NCI-H128 (cell line): ENCODE results near the gene C12orf42.

Source experiments
- DNase-seq: peaks from one replicate; lab custom pipeline; 2025; ENCODE audit not compliant: unreplicated experiment; lab: John Stamatoyannopoulos, UW

The C12orf42 gene

DNA sequence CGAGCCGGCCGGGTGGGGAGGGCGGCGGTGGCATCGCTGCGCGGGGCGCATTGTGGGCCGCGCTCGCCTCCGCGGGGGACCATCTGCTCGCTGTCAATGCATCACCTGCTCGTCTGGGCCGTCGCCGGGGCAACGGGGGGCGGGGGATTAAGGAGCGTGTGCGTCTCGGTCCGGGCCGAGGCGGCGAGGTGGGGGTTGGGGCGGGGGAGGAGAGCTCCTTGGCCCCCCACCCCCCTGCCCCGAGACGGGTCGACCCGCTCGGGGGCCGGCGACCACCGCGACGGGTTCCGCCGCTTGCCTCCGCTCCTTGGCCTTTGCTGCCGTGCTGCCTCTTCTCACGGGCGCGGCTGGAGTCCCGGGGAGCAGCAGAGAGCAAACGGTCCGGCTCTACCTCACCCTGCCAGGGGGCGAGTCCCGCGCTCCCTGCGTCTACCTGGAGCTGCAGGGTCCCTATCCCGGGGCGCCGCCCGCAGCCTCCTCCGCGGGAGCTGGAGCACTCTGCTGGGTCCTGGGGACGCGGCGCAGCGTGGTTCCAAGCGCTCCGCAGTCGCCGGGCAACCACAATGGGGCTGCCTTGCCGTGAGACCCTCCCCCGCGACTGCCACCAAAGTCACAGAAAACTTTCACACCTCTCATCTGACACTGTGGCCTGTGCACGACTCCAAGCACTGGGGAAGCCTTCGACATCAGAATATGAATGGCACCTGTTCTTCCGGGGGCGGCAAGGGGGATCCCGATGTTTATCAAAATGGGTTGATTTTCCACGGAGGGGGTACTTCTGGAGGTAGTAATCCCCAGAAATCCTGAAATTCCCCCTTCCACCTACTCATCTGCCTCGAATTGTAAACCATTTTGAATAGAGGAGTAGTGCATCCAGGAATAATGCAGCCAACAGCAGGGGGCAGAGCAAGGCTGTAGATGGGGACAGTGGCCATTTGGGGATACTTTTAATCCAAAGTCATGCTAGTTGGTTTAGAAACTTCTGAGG, at the start of gene C12orf42:
TSS of gene C12orf42 (minus strand) at position 500 of the 988 bp plus-strand sequence. CDS start 17,542 bp downstream, outside the sequence.
- DNase-seq: peak; percentile 83

DNA sequence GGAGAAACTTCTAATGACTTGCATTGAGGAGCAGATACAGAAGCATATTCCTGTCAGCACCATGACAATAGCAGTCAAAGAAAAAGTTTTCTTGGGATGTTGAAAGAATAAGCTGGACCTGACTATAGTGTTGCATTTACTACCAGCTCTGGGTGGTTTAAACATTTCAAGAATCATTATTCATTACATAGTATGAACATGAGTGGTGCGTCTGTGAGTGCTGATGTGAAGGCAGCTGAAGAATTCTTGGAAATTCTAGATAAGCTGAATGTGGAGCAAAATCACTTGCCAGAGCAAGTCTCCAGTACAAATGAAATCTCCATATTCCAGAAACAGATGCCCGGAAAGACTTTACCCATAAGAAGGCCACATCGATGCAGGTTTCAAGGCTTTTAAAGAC, 46.3 kb upstream of the C12orf42 start:
- DNase-seq: no peak

GRCh38 chr12:103540319-103540718, 44.6 kb upstream of the C12orf42 start:
- no peak for DNase-seq

DNA sequence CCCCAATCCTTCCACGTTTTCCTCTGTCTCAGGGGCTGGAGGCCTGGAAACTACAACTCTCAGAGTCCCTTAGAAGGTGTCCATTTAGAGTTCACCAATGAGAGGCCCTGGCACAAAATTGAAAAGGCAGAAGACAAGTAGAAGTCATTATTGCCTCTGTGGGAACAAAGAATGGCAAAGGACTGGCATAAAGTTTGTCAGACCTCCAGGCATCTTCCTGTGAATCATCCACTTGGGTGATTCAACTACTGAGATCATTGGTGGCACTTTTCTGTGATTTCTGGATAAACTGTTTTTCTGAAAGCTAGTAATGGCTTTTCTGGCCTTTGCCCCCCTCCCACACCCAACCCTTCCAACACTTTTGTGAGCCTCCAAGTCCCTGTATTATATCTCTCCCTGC, 42.6 kb upstream of the C12orf42 start:
- DNase-seq: no peak

- DNase-seq: no peak
Observed at GRCh38 chr12:103530307-103531066, 34.7 kb upstream of the C12orf42 start.

DNA sequence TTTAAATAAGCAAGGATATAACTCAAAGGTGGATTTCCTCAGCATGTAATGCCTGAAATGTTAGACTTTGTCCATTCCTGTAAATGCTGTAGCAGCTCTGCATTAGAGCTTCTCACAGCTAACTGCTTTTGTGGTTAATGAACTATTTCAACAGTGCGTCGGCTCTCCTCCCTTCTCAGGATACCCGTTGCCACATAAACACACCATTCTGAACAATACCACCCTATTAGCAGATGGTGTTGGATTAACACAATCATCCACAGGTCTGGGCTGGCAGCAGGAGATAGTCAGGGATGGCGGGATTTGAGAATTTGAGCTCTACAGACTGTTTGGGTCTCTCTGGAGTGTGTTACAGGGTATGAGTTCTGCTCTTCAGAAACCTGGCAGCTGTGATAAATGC, 33.5 kb upstream of the C12orf42 start:
- DNase-seq: peak; percentile 24

- no peak for DNase-seq
Observed at GRCh38 chr12:103524238-103524875, 28.6 kb upstream of the C12orf42 start.

DNA sequence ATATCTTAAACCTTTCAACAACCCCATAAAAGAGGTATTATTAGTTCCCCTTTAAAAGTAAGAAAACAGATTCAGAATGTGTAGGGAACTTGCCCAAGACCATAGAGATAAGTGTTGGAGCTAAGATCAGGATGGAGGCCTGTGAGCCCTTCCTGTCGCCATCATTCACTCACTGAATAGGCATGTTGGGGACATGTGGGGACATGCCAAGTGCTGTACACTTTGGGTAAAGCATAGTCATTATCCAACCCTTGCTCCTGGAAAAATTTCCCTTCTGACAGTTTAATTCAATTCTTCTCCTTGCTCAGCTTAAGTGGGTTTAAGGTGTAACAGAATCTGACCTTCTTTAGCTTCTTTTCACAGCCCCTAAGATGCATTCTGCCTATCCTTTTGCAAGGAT, 28.0 kb upstream of the C12orf42 start:
- no peak for DNase-seq

DNA sequence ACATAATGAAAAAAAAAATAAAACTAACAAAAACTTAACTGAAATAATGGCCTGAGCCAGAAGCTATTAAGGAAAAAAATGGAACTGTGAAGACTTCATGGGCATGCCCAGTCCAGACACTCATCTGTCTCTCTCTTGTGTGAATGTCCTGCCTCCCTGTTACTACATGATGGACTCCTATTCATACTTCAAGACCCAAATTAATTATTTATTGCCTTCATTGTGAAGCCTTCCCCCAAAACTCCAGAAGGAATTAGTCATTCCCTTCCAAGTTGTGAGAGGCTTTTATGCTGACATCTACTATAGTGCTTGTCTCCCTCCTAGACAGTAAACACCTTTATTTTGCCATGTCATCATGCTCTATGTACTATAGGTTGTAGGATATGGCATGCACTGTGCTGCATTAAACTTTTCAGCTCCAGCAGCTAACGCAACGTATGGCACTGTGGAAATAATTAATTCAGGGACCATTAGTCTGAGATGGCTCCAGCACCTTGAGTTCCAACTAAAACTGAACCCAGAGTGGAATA, 25.0 kb upstream of the C12orf42 start:
- no peak for DNase-seq

DNA sequence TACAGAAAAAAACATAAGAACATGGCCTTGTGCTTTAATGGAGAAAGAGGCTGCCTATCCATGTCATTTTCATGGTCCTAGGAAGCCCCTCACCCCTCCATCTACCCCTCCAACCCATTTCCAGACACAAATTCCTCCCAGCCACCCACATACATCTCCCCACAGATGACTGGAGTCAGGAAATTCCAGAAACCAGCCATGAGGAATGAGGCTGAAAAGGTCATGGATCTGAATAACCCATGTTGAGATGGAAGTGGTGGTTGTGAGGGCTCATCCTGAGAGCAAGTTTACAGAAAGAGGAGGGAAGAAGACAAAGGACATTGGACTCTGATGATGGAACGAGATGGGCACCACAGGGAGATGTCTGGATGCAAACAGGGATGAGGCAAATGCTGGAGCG, 23.9 kb upstream of the C12orf42 start:
- no peak for DNase-seq

GRCh38 chr12:103518899-103519298, 23.1 kb upstream of the C12orf42 start:
- DNase-seq: no peak

DNA sequence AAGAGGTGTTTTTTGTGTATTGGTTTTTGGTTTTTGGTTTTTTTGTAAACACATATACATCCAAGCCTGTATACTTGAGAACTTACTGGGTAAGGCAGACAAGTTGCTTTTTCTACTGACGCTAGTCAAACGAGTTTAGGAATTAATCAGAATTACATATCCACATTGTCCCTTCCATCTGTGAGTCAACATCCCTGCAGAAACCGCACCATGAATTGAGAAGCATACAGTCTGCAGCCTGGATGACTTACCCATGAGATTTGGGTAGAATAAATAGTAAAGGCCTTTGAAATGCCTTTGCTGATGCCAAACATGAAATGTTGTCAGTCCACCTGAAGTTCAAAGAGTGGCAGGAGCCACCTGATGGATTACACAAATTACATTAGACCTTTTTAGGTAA, 21.4 kb upstream of the C12orf42 start:
- DNase-seq: no peak

GRCh38 chr12:103515341-103515740, 19.6 kb upstream of the C12orf42 start:
- no peak for DNase-seq

- DNase-seq: no peak
Observed at GRCh38 chr12:103513875-103514274, 18.1 kb upstream of the C12orf42 start.

- DNase-seq: no peak
Observed at GRCh38 chr12:103505371-103506236, 9.8 kb upstream of the C12orf42 start.

GRCh38 chr12:103504606-103505005, 8.8 kb upstream of the C12orf42 start:
- DNase-seq: no peak

GRCh38 chr12:103503546-103504480, 8.0 kb upstream of the C12orf42 start:
- DNase-seq: no peak

- DNase-seq: no peak
Observed at GRCh38 chr12:103501447-103501846, 5.7 kb upstream of the C12orf42 start.

DNA sequence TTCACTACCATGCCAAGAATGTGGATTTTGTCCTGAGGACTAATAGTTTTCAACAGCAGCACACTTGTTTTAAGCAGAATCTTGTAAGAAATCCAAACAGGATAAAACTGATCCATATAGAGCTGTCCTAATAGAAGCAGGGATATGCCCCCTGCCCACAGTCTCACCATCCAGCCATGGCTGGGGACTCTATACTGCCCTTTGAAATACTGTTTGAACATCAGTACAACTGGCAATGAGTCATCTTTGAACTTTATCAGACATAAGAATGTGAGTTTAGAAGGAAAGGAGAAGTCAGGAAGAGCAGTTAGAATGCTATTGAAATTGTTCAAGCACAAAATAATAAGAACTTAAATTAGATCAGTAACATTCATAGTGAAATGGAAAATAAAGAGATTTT, 3.8 kb upstream of the C12orf42 start:
- no peak for DNase-seq
